ENCODE data around the gene MAPKBP1. TPM values are rescaled to one million over a fixed set of nuclear protein-coding genes. Genes with fewer than 3 reads are reported as not detected.

Gene MAPKBP1
- total and polyA plus RNA-seq, 9 of the 15 experiments (the other 6 are each of a cell fraction or from before 2014, with no cell fraction given): 0.15 to 9.5 (median 4.5) TPM

DNA sequence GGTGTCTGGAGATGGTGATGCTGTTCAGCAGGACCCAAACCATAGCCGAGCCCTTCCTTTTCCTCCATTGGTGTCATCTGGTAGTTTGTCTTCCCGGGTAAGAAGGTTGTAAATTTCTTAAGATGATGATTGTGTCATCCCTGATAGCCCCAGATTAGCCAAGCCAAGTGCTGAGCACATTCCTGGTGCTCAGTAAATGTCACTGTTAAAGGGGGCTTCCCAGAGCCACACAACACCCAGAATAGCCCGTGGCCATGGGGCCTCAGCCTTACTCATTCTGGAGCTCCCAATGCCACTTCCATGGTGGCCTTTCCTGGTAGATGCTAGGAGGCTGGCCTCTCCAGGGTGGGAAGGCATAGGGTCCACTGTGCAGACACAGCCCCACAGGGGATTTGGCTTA, 59.8 kb downstream of the MAPKBP1 start (continued):
- TF ChIP-seq STAT5A (IDR thresholded peaks at IDR 0.05; ENCODE audit: borderline replicate concordance, low read length): no peak
- TF ChIP-seq ZNF253 (CRISPR knock-in tag; conservative IDR thresholded peaks at IDR 0.05): no peak
- TF ChIP-seq SMARCE1 (IDR thresholded peaks at IDR 0.05): no peak

DNA sequence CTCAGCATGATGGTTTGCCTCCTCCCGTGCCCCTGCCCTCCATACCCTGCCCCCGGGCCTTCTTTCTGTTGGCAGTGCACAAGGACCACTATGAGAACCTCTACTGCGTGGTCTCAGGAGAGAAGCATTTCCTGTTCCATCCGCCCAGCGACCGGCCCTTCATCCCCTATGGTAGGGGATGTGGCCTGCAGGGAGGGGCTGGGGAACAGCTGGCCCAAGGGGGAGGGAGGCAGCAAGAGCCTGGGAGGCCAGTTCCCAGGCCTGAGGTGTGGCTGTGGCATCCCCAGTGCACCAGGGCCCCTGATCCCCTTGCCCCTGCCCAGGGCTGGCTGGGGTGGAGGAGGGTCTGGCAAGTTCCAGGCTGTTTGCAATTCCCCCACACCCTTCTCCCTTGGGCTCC, 61.8 kb downstream of the MAPKBP1 start:
- in situ Hi-C loops (cut with MboI): no loop called here
- no peaks in the 10 kb centered on the region for H3K9me1 ChIP-seq (ENCODE audit: control insufficient read depth, insufficient read depth, low read length)
- peaks cover 0 to 18% of the 10 kb centered on the region in 2 experiments; a peak in 2 of 5 replicates for H3K4me1 ChIP-seq (replicated peaks in 1 of 2; ENCODE audit: control insufficient read depth in 2 of 2, insufficient read depth in 2 of 2, low read length in 2 of 2)
- H3K4me3 ChIP-seq: no peak overlapping the region
- ChIA-PET CTCF (ENCODE audit: low intra/inter-chr PET ratio) (no interaction called here), POLR2A (interaction anchor here (0.6 kb wide), 1 partner anchor 306 kb away, joined by 4 read pairs; no protein-coding TSS in a partner anchor)
- intact Hi-C loops (cut with micrococcal nuclease): no loop called here
- peaks cover 5% of the 10 kb centered on the region; the same call in 1 of the 3 replicates for H3K36me3 ChIP-seq (ENCODE audit: control insufficient read depth, insufficient read depth, low read length)
- no peaks in the 10 kb centered on the region for H3K79me2 ChIP-seq (ENCODE audit: control insufficient read depth, insufficient read depth, low read length)
- no peaks in the 10 kb centered on the region for H3K27me3 ChIP-seq (ENCODE audit: control insufficient read depth in 2 of 2, insufficient read depth in 2 of 2, low read length in 2 of 2)
- no peak for FAIRE-seq
- DNase-seq (ENCODE audit: extremely low read depth in 1 of 4, low spot score in 3 of 4): no peak
- no peak overlapping the region for H3K4me2 ChIP-seq (ENCODE audit: insufficient read depth, low read length)
- no peak overlapping the region for H3K9ac ChIP-seq (ENCODE audit: insufficient read depth in 1 of 2, low read depth in 2 of 2, low read length in 2 of 2)
- H3K27ac ChIP-seq (ENCODE audit: extremely low read depth, low read depth, low read length): no peak overlapping the region
- no peak for ATAC-seq
- TF ChIP-seq, protein P1, sequence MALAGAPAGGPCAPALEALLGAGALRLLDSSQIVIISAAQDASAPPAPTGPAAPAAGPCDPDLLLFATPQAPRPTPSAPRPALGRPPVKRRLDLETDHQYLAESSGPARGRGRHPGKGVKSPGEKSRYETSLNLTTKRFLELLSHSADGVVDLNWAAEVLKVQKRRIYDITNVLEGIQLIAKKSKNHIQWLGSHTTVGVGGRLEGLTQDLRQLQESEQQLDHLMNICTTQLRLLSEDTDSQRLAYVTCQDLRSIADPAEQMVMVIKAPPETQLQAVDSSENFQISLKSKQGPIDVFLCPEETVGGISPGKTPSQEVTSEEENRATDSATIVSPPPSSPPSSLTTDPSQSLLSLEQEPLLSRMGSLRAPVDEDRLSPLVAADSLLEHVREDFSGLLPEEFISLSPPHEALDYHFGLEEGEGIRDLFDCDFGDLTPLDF (CRISPR knock-in tag; IDR thresholded peaks at IDR 0.05): no peak
- TF ChIP-seq, protein P2, sequence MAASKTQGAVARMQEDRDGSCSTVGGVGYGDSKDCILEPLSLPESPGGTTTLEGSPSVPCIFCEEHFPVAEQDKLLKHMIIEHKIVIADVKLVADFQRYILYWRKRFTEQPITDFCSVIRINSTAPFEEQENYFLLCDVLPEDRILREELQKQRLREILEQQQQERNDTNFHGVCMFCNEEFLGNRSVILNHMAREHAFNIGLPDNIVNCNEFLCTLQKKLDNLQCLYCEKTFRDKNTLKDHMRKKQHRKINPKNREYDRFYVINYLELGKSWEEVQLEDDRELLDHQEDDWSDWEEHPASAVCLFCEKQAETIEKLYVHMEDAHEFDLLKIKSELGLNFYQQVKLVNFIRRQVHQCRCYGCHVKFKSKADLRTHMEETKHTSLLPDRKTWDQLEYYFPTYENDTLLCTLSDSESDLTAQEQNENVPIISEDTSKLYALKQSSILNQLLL (CRISPR knock-in tag; IDR thresholded peaks at IDR 0.05; ENCODE audit: borderline replicate concordance): no peak
- TF ChIP-seq LARP7 (IDR thresholded peaks at IDR 0.05) (no peak), ZNF282 (CRISPR knock-in tag; IDR thresholded peaks at IDR 0.05) (no peak)
- H3K9me3 ChIP-seq (replicated peaks; ENCODE audit: control insufficient read depth, insufficient read depth, low read depth, low read length): no peaks in the 10 kb centered on the region
- WGBS (ENCODE audit: insufficient coverage, low coverage, missing lambda C conversion rate): 59% methylated on average over 6 of the region's 6 CpGs
- BruUV-seq (replicated peaks): no TSS peak
- no peak overlapping the region for H2AFZ ChIP-seq (ENCODE audit: low read depth, low read length)
- peaks cover 11% of the 10 kb centered on the region; the same call in 1 of the 2 replicates for H4K20me1 ChIP-seq (replicated peaks; ENCODE audit: control insufficient read depth, insufficient read depth, low read length)

Measured in K562 (cell line).